Prostate gland (tissue), 2 donors: ENCODE data around the gene LSM4. TPM values are rescaled to one million over a fixed set of nuclear protein-coding genes. Genes with fewer than 3 reads are reported as not detected.

Experiments used
- DNase-seq: peaks from one replicate; pipeline ENCODE4 v3.0.0-alpha.2; 2019; ENCODE audit warnings: low spot score
- H3K27ac ChIP-seq, 2 donors: fragments of 200-600 bp; sonication (generic); 2 replicates each; pipeline ENCODE4 v1.5.1; 2017 to 2019
- H3K27me3 ChIP-seq: fragments of 200-600 bp; sonication (generic); replicated peaks from 2 replicates; pipeline ENCODE4 v1.5.1; 2019; ENCODE audit not compliant: insufficient read depth
- H3K36me3 ChIP-seq, 2 donors: fragments of 200-600 bp; sonication (generic); 1 replicate in 1 of 2; 2 replicates in 1 of 2; pipeline versions ENCODE4 v1.5.1 to v1.8.1; 2017 to 2019
- H3K4me1 ChIP-seq: fragments of 200-600 bp; sonication (generic); replicated peaks from 2 replicates; pipeline ENCODE4 v1.5.1; 2019
- H3K4me3 ChIP-seq, 2 donors: fragments of 200-600 bp; sonication (generic); 2 replicates each; pipeline ENCODE4 v1.5.1; 2017 to 2019
- H3K9me3 ChIP-seq: fragments of 200-600 bp; sonication (generic); 2 replicates; pipeline ENCODE4 v1.5.1; 2017
- POLR2A ChIP-seq: fragments of 450-650 bp; IDR thresholded peaks from one replicate; pipeline ENCODE4 v1.6.1; 2016; ENCODE audit warnings: antibody characterized with exemption, mild to moderate bottlenecking
- POLR2AphosphoS5 ChIP-seq: sonication (generic); formaldehyde crosslinking; IDR thresholded peaks from one replicate; pipeline ENCODE4 v1.6.1; 2017; ENCODE audit warnings: antibody characterized with exemption
- WGBS: methylation state at CpG from one replicate; pipeline ENCODE4 v1.1.5; 2018; 5-methylcytosine and 5-hydroxymethylcytosine counted together
- intact Hi-C: fragments of 100-400 bp; cut with DNase I; formaldehyde crosslinking; loops from one replicate; pipeline ENCODE4 v1.14.2; 2022
- total RNA-seq, 2 donors: library from RNA; depleted of rRNA; stranded (reverse); fragments of >200 nt; gene quantifications; one replicate each; pipeline ENCODE4 v1.1.0, GENCODE V29; 2016
- TF ChIP-seq, protein P1 (sequence below), 4 experiments: fragments of 200-600 bp in 2 of 4; fragments of 450-650 bp in 2 of 4; sonication (generic) in 2 of 4; IDR thresholded peaks; 1 replicate in 3 of 4; 2 replicates in 1 of 4; pipeline ENCODE4 v1.5.1; 2016 to 2019; ENCODE audit warnings: antibody characterized with exemption in 4 of 4, mild to moderate bottlenecking in 2 of 4, moderate library complexity in 2 of 4

Gene LSM4
- total RNA-seq, 2 donors from 2014 or later, result 157 to 215 TPM

DNA sequence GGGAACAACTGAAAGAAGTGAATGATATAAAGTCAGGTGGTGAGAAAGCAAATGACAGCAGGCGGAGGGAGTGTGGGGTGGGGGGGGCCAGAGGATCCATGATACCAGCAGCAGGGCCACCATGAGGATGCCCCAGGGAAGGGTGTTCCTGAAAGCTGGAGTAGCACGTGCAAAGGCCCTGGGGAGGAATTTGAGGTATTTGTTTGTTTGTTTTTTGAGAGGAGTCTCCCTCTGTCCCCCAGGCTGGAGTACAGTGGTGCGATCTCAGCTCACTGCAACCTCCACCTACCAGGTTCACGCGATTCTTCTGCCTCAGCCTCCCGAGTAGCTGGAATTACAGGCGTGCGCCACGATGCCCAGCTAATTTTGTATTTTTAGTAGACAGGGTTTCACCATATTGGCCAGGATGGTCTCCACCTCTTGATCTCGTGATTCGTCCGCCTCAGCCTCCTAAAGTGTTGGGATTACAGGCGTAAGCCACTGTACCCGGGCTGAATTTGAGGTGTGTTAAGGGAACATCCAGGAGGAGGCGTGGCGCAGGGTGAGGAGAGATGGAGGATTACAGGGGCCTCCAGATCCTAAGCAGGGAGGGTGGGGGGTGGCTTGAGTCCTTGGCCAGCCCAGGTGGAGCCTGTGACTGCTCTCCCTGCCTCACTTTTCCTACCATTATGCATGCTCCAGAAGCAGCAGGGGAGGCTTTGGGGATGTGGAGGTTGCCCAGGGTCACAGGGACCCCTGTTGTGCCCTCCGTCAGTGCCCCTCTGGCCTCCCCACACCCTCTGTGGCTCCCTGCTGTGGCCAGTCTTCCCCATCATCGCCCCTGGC is 29.0 kb downstream of the LSM4 start:
- no peaks in the 10 kb centered on the region for H3K4me1 ChIP-seq
- H3K36me3 ChIP-seq, result no peaks in the 10 kb centered on the region
- TF ChIP-seq, protein P1, sequence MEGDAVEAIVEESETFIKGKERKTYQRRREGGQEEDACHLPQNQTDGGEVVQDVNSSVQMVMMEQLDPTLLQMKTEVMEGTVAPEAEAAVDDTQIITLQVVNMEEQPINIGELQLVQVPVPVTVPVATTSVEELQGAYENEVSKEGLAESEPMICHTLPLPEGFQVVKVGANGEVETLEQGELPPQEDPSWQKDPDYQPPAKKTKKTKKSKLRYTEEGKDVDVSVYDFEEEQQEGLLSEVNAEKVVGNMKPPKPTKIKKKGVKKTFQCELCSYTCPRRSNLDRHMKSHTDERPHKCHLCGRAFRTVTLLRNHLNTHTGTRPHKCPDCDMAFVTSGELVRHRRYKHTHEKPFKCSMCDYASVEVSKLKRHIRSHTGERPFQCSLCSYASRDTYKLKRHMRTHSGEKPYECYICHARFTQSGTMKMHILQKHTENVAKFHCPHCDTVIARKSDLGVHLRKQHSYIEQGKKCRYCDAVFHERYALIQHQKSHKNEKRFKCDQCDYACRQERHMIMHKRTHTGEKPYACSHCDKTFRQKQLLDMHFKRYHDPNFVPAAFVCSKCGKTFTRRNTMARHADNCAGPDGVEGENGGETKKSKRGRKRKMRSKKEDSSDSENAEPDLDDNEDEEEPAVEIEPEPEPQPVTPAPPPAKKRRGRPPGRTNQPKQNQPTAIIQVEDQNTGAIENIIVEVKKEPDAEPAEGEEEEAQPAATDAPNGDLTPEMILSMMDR (IDR thresholded peaks at IDR 0.05), result no peak
- no peak for TF ChIP-seq POLR2A
- no peak for TF ChIP-seq POLR2AphosphoS5
- 56% methylated on average over 18 of the region's 18 CpGs for WGBS
- no peak overlapping the region for H3K4me3 ChIP-seq
- peak overlapping the region; percentile 97 to 98 for H3K27ac ChIP-seq
- DNase-seq, result no peak
- H3K9me3 ChIP-seq, result no peaks in the 10 kb centered on the region
- intact Hi-C loops, result no loop called here
- H3K27me3 ChIP-seq, result no peaks in the 10 kb centered on the region

DNA sequence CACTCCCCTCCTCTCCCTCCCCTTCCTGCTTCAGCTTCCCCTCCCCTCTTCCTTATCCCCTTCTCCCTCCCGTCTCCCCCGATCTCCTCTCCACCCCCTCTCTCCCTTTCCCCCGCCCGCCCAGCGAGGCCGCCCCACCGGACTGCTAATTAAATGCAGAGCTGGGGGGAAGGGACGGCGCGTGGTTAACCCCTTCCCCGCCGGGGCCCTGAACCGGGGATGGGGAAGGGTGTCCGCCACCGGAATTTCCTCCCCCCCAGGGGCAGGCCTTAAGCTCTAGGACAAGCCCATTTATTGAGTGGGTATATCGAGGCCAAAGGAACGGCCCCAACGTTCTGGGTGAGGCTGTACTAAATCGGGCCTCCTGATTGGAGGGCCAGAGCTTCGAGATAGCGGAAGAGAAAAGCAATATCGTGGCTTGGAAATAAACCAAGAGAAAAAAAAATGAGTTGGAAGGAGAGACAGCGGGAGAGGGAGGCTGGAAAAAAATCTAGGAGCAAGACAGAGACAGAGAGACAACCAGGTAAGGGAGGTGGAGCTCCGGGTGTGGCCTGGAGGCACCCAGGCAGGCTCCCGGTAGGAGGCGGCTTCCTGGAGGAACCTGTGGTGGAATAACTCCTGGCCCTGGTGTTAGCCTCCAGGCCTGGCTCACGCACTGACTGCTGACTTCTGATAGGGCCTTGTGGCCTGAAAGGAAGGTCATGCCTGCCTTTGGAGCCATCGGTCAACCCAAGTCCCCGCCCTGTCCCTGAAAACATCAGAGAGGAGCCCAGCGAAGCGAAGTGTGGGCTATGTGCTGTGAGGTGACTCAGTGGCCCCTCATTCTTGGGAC is 29.9 kb downstream of the LSM4 start:
- H3K36me3 ChIP-seq, result no peaks in the 10 kb centered on the region
- peak; percentile 45 for DNase-seq
- WGBS, result 15% methylated on average over 31 of the region's 31 CpGs
- peak overlapping the region; percentile 61 to 65 for H3K4me3 ChIP-seq
- intact Hi-C loops, result no loop called here
- no peaks in the 10 kb centered on the region for H3K9me3 ChIP-seq
- TF ChIP-seq POLR2AphosphoS5, result no peak
- no peaks in the 10 kb centered on the region for H3K27me3 ChIP-seq
- peak overlapping the region; percentile 97 to 98 for H3K27ac ChIP-seq
- no peaks in the 10 kb centered on the region for H3K4me1 ChIP-seq

DNA sequence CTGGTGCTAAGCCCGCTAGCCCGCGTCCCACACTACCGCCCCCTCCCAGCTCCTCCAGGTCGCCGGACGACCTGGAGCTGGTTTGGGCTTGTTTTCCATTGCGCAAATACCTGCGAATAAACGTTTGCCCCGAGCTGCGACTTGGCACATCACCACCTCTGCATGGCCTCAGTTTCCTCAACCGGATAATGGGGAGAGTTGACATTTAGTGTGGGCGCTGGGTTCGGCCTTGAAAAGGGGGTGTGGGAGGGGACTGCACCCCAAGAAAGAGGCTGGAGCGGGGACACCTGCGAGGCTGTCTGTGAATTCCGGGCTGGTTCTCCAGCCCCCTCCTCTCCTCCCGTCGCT is 30.4 kb downstream of the LSM4 start:
- no peaks in the 10 kb centered on the region for H3K4me1 ChIP-seq
- H3K27me3 ChIP-seq, result no peaks in the 10 kb centered on the region
- H3K9me3 ChIP-seq, result no peaks in the 10 kb centered on the region
- TF ChIP-seq POLR2A, result no peak
- TF ChIP-seq POLR2AphosphoS5, result no peak
- TF ChIP-seq, protein P1 (IDR thresholded peaks at IDR 0.05), result no peak
- H3K36me3 ChIP-seq, result no peaks in the 10 kb centered on the region
- peak; percentile 60 for DNase-seq
- intact Hi-C loops, result no loop called here
- peak overlapping the region; percentile 61 to 65 for H3K4me3 ChIP-seq
- WGBS, result under 1% methylated on average over 20 of the region's 20 CpGs
- peak overlapping the region; percentile 97 to 98 for H3K27ac ChIP-seq

DNA sequence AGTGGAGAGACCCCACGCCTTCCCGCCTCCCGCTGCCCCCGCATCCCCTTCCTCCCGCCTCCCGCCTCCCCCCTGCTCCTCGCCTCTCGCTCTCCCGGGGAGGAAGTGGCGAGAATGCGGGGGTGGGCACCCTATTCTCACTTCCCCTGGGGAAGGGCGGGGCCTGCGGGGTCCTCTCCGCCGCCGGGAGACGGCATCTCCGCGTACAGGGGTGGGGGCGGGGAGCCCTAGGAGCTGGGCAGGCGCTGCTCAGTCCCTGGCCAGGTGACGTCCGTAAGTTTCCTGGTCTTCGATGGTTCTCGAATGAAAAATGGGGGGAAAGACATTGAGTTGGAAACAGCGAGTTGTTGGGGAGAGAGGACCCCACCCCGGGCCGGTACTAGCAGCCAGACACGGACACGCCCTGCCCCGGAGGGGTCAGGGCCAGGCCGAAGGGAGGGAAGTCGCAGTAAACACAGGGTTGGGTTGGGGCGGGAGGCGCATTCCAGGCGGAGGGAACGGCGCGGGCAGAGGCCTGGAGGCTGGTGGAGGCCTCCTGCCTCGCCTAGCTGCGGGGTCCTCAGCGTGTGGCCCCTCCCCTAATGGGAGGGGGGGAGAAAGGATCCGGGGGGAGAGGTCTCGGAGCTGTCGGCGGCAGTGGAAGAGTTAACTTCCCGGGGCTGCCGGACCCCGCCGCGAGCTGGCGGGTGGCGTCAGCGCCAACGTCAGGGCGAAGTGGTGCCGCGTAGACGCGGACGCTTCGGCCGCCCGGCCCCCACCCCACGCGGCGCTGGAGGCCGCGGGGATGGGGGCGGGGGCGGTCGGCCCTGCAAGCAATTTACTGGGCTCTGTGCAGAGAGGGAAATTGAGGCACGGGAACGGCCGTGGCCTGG is 31.1 kb downstream of the LSM4 start:
- peak; percentile 85 for TF ChIP-seq POLR2AphosphoS5
- TF ChIP-seq, protein P1 (IDR thresholded peaks at IDR 0.05), result peak in 1 of 4 experiments; percentile 7
- peak; percentile 49 for TF ChIP-seq POLR2A
- H3K36me3 ChIP-seq, result no peaks in the 10 kb centered on the region
- WGBS, result 1% methylated on average over 73 of the region's 75 CpGs
- H3K27ac ChIP-seq, result peak overlapping the region; percentile 97 to 98
- peak overlapping the region; percentile 61 to 65 for H3K4me3 ChIP-seq
- H3K4me1 ChIP-seq, result no peaks in the 10 kb centered on the region
- H3K27me3 ChIP-seq, result no peaks in the 10 kb centered on the region
- intact Hi-C loops, result no loop called here
- H3K9me3 ChIP-seq, result no peaks in the 10 kb centered on the region
- DNase-seq, result peak; percentile 78
